Neural crest cell (in vitro differentiated cells): ENCODE results near the gene TMEM17. TPM values are rescaled to one million over a fixed set of nuclear protein-coding genes. Genes with fewer than 3 reads are reported as not detected.

Source experiments
- DNase-seq: peaks from one replicate; pipeline ENCODE4 v3.0.0; 2021; ENCODE audit warnings: low read depth, mixed read lengths, low spot score
- H3K27ac Mint-ChIP-seq: one replicate; pipeline ENCODE4 v1.8.0; 2021; ENCODE audit warnings: mild to moderate bottlenecking, mixed read lengths; ENCODE audit not compliant: unreplicated experiment
- H3K27me3 Mint-ChIP-seq: 2 replicates; pipeline ENCODE4 v1.8.0; 2021; ENCODE audit warnings: low read depth, mild to moderate bottlenecking, mixed read lengths
- H3K36me3 Mint-ChIP-seq: 2 replicates; pipeline ENCODE4 v1.8.0; 2021; ENCODE audit warnings: low read depth, mild to moderate bottlenecking, mixed read lengths
- H3K4me1 Mint-ChIP-seq: 2 replicates; pipeline ENCODE4 v1.8.0; 2021; ENCODE audit warnings: mixed read lengths
- H3K4me3 Mint-ChIP-seq: one replicate; pipeline ENCODE4 v1.8.0; 2021; ENCODE audit warnings: mild to moderate bottlenecking, mixed read lengths
- H3K9me3 Mint-ChIP-seq: 2 replicates; pipeline ENCODE4 v1.8.0; 2021; ENCODE audit warnings: mixed read lengths
- CTCF ChIP-seq: fragments of 200-600 bp; sonication (generic); conservative IDR thresholded peaks from 2 replicates; pipeline ENCODE4 v1.5.0; 2021; ENCODE audit warnings: antibody characterized with exemption, mild to moderate bottlenecking
- total RNA-seq: library from RNA; stranded (reverse); gene quantifications from 2 replicates; pipeline ENCODE4 v1.2.1, GENCODE V29; 2021

The TMEM17 gene
- total RNA-seq, 1 donor from 2014 or later: 3.1 TPM

- no peak for TF ChIP-seq CTCF
- Mint-ChIP-seq H3K36me3 (no peaks in the 10 kb centered on the region), H3K4me3 (no peak overlapping the region)
Measured at GRCh38 chr2:62495761-62496160, 10.2 kb downstream of the TMEM17 start.

GRCh38 chr2:62492048-62492447 is 13.9 kb downstream of the TMEM17 start:
- Mint-ChIP-seq H3K36me3 (no peaks in the 10 kb centered on the region), H3K9me3 (no peaks in the 10 kb centered on the region), H3K4me3 (no peak overlapping the region), H3K4me1 (peaks cover 5% of the 10 kb centered on the region), H3K27me3 (no peaks in the 10 kb centered on the region), H3K27ac (no peak overlapping the region)
- no peak for DNase-seq
- TF ChIP-seq CTCF: no peak

More at GRCh38 chr2:62495761-62496160, 10.2 kb downstream of the TMEM17 start:
- Mint-ChIP-seq H3K4me1 (peaks cover 5% of the 10 kb centered on the region), H3K9me3 (no peaks in the 10 kb centered on the region), H3K27me3 (no peaks in the 10 kb centered on the region), H3K27ac (no peak overlapping the region)
- no peak for DNase-seq

DNA sequence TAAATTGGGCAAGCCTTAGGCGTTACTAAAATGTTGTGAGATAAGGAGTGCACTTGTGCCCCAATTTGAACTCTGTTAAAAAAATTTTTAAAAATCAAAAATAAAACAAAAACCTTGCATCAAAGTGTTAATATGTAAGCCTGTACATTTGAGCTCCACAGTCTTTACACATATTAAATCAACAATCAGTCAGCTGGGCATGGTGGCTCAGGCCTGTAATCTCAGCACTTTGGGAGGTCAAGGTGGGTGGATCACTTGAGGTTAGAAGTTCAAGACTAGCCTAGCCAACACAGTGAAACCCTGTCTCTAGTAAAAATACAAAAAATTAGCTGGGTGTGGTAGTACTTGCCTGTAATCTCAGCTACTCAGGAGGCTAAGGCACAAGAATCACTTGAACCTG is 16.3 kb downstream of the TMEM17 start:
- Mint-ChIP-seq H3K27me3 (no peaks in the 10 kb centered on the region), H3K36me3 (no peaks in the 10 kb centered on the region), H3K27ac (no peak overlapping the region), H3K4me3 (no peak overlapping the region), H3K9me3 (no peaks in the 10 kb centered on the region), H3K4me1 (no peaks in the 10 kb centered on the region)
- no peak for DNase-seq
- no peak for TF ChIP-seq CTCF

DNA sequence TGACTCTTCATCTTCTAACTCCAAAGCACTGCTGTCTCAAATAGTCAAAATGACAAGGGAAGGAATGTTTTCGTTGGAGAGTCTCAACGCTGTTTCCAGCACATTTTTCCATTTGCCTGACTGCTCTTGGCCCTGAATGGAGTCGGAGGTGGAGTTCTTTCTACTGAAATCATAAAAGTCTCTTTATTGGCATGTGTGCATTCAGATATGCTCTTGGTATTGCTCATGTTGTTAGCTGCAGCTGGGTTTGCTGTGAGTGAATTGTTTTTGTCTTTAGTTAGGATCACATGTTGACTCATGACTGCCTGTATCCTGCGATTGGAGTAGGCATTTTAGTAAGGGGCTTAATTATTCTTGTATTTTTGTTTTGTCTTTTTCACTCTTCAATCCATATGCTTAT is 16.8 kb downstream of the TMEM17 start:
- H3K9me3 Mint-ChIP-seq: no peaks in the 10 kb centered on the region
- H3K4me3 Mint-ChIP-seq: no peak overlapping the region
- no peaks in the 10 kb centered on the region for H3K36me3 Mint-ChIP-seq
- H3K4me1 Mint-ChIP-seq: no peaks in the 10 kb centered on the region
- no peak overlapping the region for H3K27ac Mint-ChIP-seq
- no peak for TF ChIP-seq CTCF
- no peak for DNase-seq
- H3K27me3 Mint-ChIP-seq: no peaks in the 10 kb centered on the region

DNA sequence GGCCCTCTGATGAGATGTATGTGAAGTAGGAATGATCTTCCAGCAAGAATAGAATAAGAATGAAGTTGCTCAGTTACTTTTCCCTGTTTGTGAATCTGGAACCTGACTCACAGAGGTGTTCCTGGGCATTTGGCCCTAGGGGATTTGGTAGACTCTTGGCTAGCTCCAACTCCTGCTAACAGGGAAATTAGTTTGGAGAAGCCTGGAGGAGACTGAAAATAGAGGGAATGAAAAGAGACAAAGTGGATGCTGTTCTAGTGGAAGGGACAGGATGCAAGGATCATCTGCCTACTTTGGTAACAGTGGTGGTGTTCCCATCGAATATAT is 19.6 kb downstream of the TMEM17 start:
- Mint-ChIP-seq H3K27ac (no peak overlapping the region), H3K27me3 (no peaks in the 10 kb centered on the region), H3K4me3 (no peak overlapping the region), H3K36me3 (no peaks in the 10 kb centered on the region), H3K9me3 (no peaks in the 10 kb centered on the region), H3K4me1 (no peaks in the 10 kb centered on the region)
- no peak for DNase-seq
- TF ChIP-seq CTCF: no peak

GRCh38 chr2:62485761-62486438 is 20.1 kb downstream of the TMEM17 start:
- H3K4me1 Mint-ChIP-seq: no peaks in the 10 kb centered on the region
- no peak for TF ChIP-seq CTCF
- H3K4me3 Mint-ChIP-seq: no peak overlapping the region
- no peaks in the 10 kb centered on the region for H3K9me3 Mint-ChIP-seq
- H3K36me3 Mint-ChIP-seq: no peaks in the 10 kb centered on the region
- DNase-seq: no peak
- no peak overlapping the region for H3K27ac Mint-ChIP-seq
- H3K27me3 Mint-ChIP-seq: no peaks in the 10 kb centered on the region
